Fibroblast of skin of abdomen (primary cell): ENCODE data around the gene HOXB6.

Experiments used
- DNase-seq: peaks from one replicate; pipeline ENCODE4 v3.0.0-alpha.2; 2013

Gene HOXB6

DNA sequence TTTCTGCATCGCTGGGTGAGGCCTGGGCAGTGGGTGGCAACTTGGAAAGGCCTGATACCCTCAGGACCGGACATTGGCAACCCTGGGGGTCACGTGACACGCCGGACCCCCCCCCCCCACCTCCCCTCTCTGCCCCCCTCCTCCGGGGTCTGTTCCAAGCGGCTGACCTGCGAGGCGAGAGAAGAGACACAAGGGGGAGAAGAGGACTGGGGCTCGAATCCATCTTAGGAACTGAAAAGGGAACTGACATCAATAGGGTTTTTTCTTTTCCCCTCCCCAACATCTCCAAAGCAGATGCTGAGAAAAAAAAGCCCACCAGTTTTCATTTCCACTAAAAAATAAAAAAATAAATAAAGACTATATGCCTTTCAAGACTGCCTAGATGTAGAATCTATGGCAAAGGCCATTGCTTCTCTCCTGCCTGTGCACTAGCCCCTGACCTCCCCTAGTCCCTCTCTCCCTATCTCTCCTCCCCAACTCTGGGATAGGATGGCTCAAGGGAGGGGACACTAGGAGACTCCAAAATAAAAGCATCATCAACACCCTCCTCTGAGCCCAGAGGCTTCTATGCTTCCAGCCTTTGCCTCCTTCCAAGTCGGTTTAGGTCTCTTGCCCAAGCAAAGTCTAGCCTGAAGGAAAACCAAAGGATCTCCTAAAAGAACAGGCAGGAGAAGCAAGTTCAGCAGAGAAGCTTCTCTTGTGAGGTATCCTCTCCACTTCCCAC is 52.2 kb downstream of the HOXB6 start:
- DNase-seq: peak; percentile 53

DNA sequence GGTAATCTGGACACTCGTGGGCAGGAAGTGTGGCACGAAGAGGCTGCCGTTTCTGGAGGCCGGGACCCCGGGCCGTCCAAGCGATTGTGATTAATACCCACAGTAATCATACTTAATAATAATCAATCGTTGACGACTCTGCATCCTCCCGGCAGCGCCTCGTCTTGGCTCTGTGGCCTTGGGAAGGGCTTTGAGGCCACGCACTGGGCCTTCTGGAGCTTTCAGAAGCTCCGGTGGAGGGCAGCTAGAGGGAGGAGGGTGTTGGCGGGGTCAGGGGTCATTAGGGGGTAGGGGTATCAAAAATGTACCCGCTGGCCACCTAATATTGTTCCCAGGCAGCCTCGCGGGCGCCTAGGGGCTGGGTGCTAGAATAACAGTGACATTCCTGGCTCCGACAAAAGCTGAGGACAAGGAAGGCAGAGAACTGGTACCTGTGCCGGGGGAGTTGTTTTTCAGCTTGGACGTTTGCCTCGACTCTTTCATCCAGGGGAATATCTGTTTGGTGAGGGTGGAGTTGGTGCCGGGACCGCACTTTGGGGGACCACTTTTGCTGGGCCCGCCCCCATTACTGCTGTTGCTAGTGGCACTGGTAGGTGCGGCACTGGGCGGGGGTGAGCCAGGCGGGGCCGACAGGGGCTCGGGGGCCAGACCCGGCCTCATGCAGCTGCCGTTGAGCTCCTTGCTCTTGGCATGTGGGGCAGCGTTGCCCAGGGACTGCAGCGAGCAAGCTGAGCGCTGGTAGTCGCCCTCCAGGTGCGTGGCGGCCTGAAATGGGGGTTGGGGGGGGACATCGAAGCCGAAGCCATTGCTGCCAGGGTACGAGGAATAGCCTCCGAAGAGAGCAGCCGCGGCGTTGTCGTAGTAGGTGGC is 53.0 kb downstream of the HOXB6 start:
- no peak for DNase-seq

DNA sequence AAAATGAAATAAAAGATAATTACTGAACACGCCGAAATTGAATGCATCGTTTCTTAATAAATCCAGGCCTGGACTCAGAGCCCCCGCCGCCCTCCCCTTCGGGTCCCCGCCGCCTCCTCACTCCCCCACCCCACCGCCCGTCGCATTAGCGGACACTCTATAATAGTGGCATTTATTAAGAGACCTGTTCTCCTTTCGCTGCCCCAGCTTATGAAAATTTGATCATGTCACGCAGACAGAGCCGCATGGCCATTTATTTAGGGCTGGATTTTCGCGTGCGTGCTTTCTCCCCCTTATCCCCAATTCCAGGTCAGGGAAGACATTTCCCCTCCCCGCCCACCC is 53.6 kb downstream of the HOXB6 start:
- DNase-seq: no peak

DNA sequence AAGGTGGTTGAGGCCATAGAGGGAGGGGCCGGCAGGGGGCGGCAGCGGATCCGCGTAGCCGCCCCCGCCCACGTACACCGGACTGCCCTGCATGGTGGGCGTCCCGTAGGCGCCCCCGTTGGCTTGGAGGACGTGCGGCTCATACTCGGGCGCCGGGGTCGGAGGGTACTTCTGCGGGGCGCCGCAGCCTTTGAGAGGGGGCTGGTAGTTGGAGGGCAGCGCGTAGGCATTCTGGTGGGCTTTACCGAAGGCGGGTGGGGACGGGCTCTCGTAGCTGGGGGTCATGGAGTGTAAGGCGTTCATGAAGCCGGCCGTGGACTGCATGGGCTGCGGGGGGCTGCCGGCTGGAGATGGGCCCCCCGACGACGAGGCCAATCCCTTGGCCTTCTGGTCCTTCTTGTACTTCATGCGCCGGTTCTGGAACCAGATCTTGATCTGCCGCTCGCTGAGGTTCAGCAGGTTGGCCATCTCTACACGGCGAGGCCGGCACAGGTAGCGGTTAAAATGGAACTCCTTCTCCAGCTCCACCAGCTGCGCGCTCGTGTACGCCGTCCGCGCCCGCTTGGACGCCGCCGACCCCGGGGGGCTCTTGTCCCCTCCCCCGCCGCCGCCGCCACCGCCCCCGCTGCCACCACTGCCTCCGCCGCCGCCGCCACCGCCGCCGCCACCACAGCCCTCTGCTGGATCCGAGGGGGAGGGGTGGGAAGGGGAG is 54.1 kb downstream of the HOXB6 start:
- DNase-seq: no peak

DNA sequence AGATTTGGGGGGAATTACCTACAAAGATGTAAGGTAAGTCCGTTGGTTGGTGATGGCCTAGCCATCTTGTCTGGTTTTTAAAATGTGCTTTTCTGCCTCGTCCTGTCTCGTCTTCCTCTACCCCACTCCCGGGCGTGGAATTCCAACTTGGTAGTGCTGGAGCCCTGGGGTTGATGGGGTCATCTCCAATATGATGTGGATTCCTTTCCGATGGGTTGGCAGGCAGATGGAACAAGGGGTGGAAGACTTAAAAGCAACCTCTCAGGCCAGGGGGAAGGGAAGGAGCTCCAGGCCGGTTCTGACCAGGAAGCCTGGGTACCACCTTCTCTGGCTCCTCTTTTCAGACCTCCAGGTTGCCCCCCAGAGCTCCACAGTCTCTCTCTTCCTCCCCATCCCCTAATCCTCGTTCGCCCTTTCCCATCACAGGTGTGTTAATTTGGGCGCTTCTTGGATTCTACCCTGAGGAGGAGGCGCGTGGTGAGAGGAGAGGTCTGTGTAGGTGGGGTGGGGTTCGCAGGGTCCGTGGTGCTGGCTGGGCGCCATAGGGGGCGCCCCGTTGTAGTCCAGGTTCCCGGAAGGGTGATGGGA is 54.8 kb downstream of the HOXB6 start:
- peak; percentile 82 for DNase-seq

DNA sequence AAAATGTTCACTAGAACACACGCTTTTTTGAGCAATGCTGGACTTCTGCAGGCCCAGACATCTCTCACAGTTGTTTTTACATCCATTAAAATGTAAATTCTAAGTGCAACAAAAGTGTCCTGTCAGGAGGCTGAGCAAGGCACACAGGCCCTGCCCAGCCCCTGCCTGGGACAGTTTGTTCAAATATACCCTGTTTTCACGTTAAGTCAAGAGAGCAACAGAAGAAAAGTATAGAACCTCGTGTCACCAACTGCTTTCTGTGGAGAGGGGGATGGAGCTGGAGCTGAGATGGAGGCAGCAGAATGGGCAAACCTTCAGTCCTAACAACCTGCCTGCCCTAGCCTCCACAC is 55.5 kb downstream of the HOXB6 start:
- DNase-seq: no peak

DNA sequence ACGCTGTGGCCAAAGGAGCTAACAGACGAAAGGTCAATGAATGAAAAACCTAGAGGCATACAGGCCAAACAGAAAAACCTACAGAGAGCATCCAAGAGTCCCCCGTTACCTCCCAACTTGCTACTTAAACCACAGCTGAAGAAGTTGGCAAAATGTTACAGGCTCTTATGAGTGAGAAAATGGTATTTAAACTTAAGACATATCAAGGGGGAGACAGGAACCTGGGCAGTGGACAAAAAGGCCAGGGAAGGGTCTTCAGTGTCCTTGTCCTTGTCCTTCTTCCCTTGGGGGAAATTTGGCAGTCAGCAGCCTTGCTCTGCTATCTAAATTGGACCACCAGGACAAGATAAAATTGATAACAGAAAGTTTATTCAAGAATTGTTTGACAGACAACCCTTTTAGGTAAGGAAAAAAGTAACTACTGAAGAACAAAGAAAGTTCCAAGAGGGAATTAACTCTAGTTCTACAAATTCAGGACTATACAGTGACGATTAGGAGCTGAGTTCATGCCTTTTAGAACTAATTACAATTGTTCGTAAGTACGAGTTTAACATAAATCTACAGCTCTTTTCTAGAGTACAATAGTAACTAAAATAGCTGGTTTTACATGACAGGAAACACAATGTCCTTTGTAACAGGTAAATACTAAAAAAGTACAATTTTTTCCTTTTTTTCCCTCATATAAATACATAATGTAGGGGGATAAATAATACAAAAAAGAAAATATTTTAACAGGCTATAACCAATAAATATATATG is 56.1 kb downstream of the HOXB6 start:
- DNase-seq: no peak

DNA sequence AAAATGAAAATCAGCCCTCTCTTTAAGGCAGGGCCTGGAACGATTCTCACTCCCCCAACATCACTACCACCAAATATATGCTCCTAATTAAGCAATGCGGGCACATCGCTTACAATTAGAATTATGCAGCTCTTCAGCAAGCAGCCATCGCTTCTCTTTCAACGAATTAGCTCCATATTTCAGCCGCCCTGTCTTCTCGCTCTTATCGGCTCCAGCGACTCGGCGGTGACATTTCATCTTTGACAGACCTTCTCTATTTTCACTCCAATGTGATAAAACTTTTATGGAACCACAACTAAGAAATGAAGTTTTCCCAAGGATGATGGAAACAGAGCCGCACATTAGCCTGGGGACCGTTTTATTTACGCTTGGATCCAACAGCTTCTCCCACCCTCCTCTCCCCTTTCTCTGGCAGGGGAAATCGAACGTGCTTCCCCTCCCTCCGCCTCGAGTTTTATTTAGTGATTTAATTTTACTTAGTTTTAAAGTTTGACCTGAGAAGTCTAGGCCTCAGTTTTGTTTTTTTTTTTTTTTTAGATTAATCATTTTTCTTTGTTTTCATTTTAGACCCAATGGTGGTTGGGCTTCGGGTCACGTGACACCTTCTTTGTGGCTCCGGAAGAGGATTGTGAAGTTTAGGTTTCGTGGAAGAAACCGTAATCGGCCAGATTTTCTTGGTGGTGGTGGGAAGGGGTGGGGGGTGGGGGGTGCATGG is 56.8 kb downstream of the HOXB6 start:
- peak; percentile 82 for DNase-seq

DNA sequence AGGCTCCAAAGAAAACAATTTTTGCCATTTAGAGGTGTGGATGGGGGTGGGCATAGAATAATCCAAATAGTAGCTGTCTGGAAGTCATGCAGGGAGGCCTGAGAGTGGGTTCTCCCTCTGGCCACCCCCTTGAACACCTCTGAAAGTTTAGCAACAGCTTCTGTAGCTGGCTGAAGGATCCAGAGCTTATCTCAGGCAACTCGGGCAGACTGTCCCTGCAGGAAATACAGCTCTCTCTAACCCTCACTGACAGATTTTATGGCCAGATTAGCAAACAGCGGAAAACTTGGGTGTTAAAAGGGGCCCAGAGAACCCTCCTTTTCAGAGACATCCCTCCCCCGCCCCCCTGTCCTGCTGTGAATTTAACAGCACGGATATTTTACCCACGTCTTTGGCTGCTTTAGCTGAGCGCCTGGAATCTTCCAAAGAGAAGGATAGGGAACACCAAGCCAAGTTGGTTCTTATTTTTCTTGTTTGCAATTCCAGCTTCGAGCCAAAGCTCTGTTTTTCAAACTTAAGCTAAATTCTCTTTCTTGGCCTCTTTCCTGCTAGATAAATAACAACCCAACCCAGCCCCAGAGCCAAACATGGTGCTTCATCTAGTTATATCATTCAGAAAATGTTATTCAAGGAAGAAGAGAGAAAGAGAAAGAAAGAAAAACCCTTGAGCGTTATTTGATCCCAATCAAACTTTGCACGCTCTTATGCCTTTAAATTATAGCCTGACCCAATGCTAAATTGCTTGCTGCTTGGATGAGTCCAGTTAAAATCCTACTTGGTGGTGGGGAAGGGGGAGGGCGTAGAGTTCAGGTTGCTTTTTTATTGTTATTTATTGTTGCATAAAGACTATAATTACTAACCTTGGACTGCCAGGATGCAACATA is 57.6 kb downstream of the HOXB6 start:
- DNase-seq: peak; percentile 75

DNA sequence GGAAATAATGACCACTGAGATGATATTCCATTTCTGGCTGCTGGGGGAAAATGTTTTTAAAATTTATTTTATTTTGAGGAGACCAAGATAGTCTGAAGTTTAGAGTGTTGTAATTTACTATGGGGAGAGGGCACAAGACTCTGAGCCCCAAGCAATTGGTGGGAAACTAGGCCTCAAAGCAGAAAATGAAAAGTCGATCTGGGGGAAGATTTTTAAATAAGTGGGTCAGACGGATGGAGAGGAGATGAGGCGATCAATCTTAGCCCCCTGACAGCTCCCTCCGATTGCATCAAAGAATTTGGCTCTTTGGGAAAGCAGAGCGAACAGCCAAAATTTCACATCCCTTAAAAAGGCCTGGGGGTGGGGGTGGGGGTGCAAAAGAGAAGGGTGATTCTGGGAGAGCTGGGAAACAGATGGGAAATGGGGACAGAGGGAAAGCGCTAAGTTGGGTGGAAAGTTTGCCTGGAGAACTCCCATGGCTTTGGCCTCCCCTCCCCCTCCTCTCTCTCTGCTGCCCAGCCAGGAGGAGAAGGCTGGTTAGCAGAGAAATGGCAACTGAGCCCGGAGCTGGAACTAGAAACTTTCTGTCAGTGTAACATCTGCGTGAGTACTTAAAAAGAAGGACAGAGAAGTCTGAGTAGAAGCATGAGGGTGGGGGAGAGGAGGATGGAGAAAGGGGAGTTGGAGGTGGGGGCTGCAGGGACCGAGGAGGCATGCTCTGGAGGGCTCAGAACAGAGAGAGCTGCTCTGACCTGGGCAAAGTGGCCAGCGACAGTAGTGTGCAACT is 58.5 kb downstream of the HOXB6 start:
- peak; percentile 88 for DNase-seq
